Esophagus muscularis mucosa (tissue), 4 donors: Measurements from ENCODE around the gene DIPK1A. TPM values are rescaled to one million over a fixed set of nuclear protein-coding genes. Genes with fewer than 3 reads are reported as not detected.

Experiments used
- DNase-seq: peaks from one replicate; pipeline ENCODE4 v3.0.0-alpha.2; 2017; ENCODE audit errors: extremely low spot score
- H3K27ac ChIP-seq, 4 donors: fragments of 200-600 bp; sonication (generic); replicated peaks in 1 of 4; 1 replicate in 3 of 4; 2 replicates in 1 of 4; pipeline ENCODE4 v1.5.1; 2016 to 2019; ENCODE audit warnings: mild to moderate bottlenecking in 1 of 4
- H3K27me3 ChIP-seq, 4 donors: fragments of 200-600 bp; sonication (generic); one replicate each; pipeline versions ENCODE4 v1.5.1 to v1.6.0; 2016 to 2019
- H3K36me3 ChIP-seq, 4 donors: fragments of 200-600 bp; sonication (generic); one replicate each; pipeline ENCODE4 v1.5.1; 2016 to 2019
- H3K4me1 ChIP-seq, 4 donors: fragments of 200-600 bp; sonication (generic); one replicate each; pipeline ENCODE4 v1.5.1; 2016 to 2019
- H3K4me3 ChIP-seq, 4 donors: fragments of 200-600 bp; sonication (generic); 1 replicate in 2 of 4; 2 replicates in 2 of 4; pipeline ENCODE4 v1.5.1; 2016 to 2019; ENCODE audit warnings: mild to moderate bottlenecking in 4 of 4, moderate library complexity in 1 of 4
- H3K9me3 ChIP-seq, 4 donors: fragments of 200-600 bp; sonication (generic); 1 replicate in 3 of 4; 2 replicates in 1 of 4; pipeline ENCODE4 v1.5.1; 2016 to 2019
- CTCF ChIP-seq, 3 experiments: fragments of 200-600 bp in 2 of 3; fragments of 450-650 bp in 1 of 3; sonication (generic) in 2 of 3; IDR thresholded peaks; one replicate each; pipeline ENCODE4 v1.5.1; 2017 to 2019; ENCODE audit warnings: antibody characterized with exemption in 3 of 3, mild to moderate bottlenecking in 2 of 3, moderate library complexity in 1 of 3
- EP300 ChIP-seq: sonication (generic); formaldehyde crosslinking; IDR thresholded peaks from one replicate; pipeline ENCODE4 v1.6.1; 2017; ENCODE audit warnings: antibody characterized with exemption
- POLR2A ChIP-seq: fragments of 450-650 bp; IDR thresholded peaks from one replicate; pipeline ENCODE4 v1.6.1; 2017; ENCODE audit warnings: antibody characterized with exemption, moderate library complexity, mild to moderate bottlenecking, low read depth
- POLR2AphosphoS5 ChIP-seq, 2 donors: sonication (generic); formaldehyde crosslinking; IDR thresholded peaks; one replicate each; pipeline ENCODE4 v1.6.1; 2017; ENCODE audit warnings: antibody characterized with exemption in 2 of 2
- WGBS: methylation state at CpG from one replicate; pipeline ENCODE4 v1.1.5; 2018; 5-methylcytosine and 5-hydroxymethylcytosine counted together
- intact Hi-C: fragments of 100-400 bp; cut with DNase I; formaldehyde crosslinking; loops from one replicate; pipeline ENCODE4 v1.15.1; 2023
- total RNA-seq, 4 donors: library from RNA; depleted of rRNA; stranded (reverse); fragments of >200 nt; gene quantifications; one replicate each; pipeline versions ENCODE4 v1.1.0 to v1.2.1, GENCODE V29; 2016

Gene DIPK1A
- total RNA-seq, 4 donors from 2014 or later, result 21.5 to 35.3 (median 32.7) TPM

GRCh38 chr1:92968138-92969032 lies 7.1 kb upstream of the DIPK1A start:
- no peak overlapping the region for H3K27ac ChIP-seq
- intact Hi-C loops, result no loop called here
- 54% methylated on average over 2 of the region's 2 CpGs for WGBS
- H3K4me1 ChIP-seq, result peaks cover 0 to 8% (median 0%) of the 10 kb centered on the region in 4 donors
- H3K27me3 ChIP-seq, result no peaks in the 10 kb centered on the region
- no peak overlapping the region for H3K4me3 ChIP-seq
- H3K36me3 ChIP-seq, result no peaks in the 10 kb centered on the region
- no peak for DNase-seq
- no peaks in the 10 kb centered on the region for H3K9me3 ChIP-seq
- peak; percentile 21 to 42 (median 30) for TF ChIP-seq CTCF (IDR thresholded peaks at IDR 0.05)
- TF ChIP-seq POLR2AphosphoS5 (IDR thresholded peaks at IDR 0.05), result no peak
- no peak for TF ChIP-seq POLR2A
- no peak for TF ChIP-seq EP300

- H3K36me3 ChIP-seq, result no peaks in the 10 kb centered on the region
- H3K27ac ChIP-seq, result no peak overlapping the region
- TF ChIP-seq CTCF (IDR thresholded peaks at IDR 0.05) (no peak), POLR2AphosphoS5 (IDR thresholded peaks at IDR 0.05) (no peak), EP300 (no peak), POLR2A (no peak)
- H3K4me1 ChIP-seq, result peaks cover 0 to 20% (median 9%) of the 10 kb centered on the region in 4 donors
- H3K27me3 ChIP-seq, result no peaks in the 10 kb centered on the region
- intact Hi-C loops, result no loop called here
- WGBS, result 72% methylated on average over 3 of the region's 3 CpGs
- DNase-seq, result no peak
- H3K4me3 ChIP-seq, result no peak overlapping the region
- H3K9me3 ChIP-seq, result no peaks in the 10 kb centered on the region
These were observed 3.7 kb upstream of the DIPK1A start for GRCh38 chr1:92964998-92965397.

- Histone ChIP-seq H3K9me3 (no peaks in the 10 kb centered on the region), H3K4me3 (no peak overlapping the region), H3K36me3 (no peaks in the 10 kb centered on the region), H3K27ac (no peak overlapping the region), H3K27me3 (no peaks in the 10 kb centered on the region), H3K4me1 (peaks cover 0 to 22% (median 16%) of the 10 kb centered on the region in 4 donors)
- no peak for DNase-seq
- TF ChIP-seq EP300 (no peak), POLR2A (no peak), POLR2AphosphoS5 (IDR thresholded peaks at IDR 0.05) (no peak), CTCF (IDR thresholded peaks at IDR 0.05) (no peak)
- intact Hi-C loops, result no loop called here
These were observed 3.1 kb upstream of the DIPK1A start for GRCh38 chr1:92964316-92964715.

GRCh38 chr1:92961896-92962752 lies 862 bp upstream of the DIPK1A start:
- H3K27me3 ChIP-seq, result no peaks in the 10 kb centered on the region
- intact Hi-C loops, result loop anchor here (2.0 kb wide), 2 partner anchors 31 to 103 kb away; no protein-coding TSS in a partner anchor
- WGBS, result 4% methylated on average over 15 of the region's 32 CpGs

More at GRCh38 chr1:92961896-92962752, 862 bp upstream of the DIPK1A start:
- Histone ChIP-seq H3K4me3 (peak overlapping the region; percentile 89 to 98 (median 90)), H3K9me3 (no peaks in the 10 kb centered on the region), H3K27ac (peak overlapping the region; percentile 98 to 99 (median 98)), H3K36me3 (no peaks in the 10 kb centered on the region), H3K4me1 (peaks cover 11 to 43% (median 38%) of the 10 kb centered on the region in 4 donors)
- no peak for DNase-seq
- TF ChIP-seq CTCF (IDR thresholded peaks at IDR 0.05), result no peak
- peak; percentile 83 to 94 for TF ChIP-seq POLR2AphosphoS5 (IDR thresholded peaks at IDR 0.05)
- no peak for TF ChIP-seq EP300
- no peak for TF ChIP-seq POLR2A
